Measurements from ENCODE around the gene UTP14C. TPM values are rescaled to one million over a fixed set of nuclear protein-coding genes. Genes with fewer than 3 reads are reported as not detected.
A peak's percentile ranks its signal among the peaks of the same experiment; 100 is the strongest.

The UTP14C gene
- total RNA-seq, 1 experiment from 2014 or later: 10.1 TPM

- Histone ChIP-seq H2AFZ (ENCODE audit: low read length) (no peak overlapping the region), H3K9ac (ENCODE audit: low read length) (no peak overlapping the region), H4K20me1 (ENCODE audit: insufficient read depth, low read depth, low read length) (no peaks in the 10 kb centered on the region), H3K4me2 (ENCODE audit: low read depth, low read length, poor library complexity, severe bottlenecking) (no peak overlapping the region), H3K79me2 (ENCODE audit: low read length) (no peaks in the 10 kb centered on the region), H3K4me3 (ENCODE audit: low read length) (no peak overlapping the region), H3K36me3 (ENCODE audit: insufficient read depth, low read length) (no peaks in the 10 kb centered on the region), H3K27ac (ENCODE audit: low read length) (no peak overlapping the region), H3K9me2 (replicated peaks; ENCODE audit: insufficient read depth, low read length) (no peaks in the 10 kb centered on the region), H3K4me1 (ENCODE audit: low read length) (peaks cover 8% of the 10 kb centered on the region), H3K27me3 (ENCODE audit: low read length) (no peaks in the 10 kb centered on the region), H3K9me3 (ENCODE audit: low read length) (no peaks in the 10 kb centered on the region)
- DNase-seq: no peak
Observed at GRCh38 chr13:51998723-51999509, 25.6 kb upstream of the UTP14C start.

- Histone ChIP-seq H3K27me3 (ENCODE audit: low read length) (no peaks in the 10 kb centered on the region), H2AFZ (ENCODE audit: low read length) (no peak overlapping the region), H3K4me1 (ENCODE audit: low read length) (peaks cover 8% of the 10 kb centered on the region), H3K79me2 (ENCODE audit: low read length) (no peaks in the 10 kb centered on the region), H3K9me3 (ENCODE audit: low read length) (no peaks in the 10 kb centered on the region), H3K36me3 (ENCODE audit: insufficient read depth, low read length) (no peaks in the 10 kb centered on the region), H3K9ac (ENCODE audit: low read length) (no peak overlapping the region), H4K20me1 (ENCODE audit: insufficient read depth, low read depth, low read length) (no peaks in the 10 kb centered on the region), H3K27ac (ENCODE audit: low read length) (no peak overlapping the region), H3K4me2 (ENCODE audit: low read depth, low read length, poor library complexity, severe bottlenecking) (no peak overlapping the region), H3K9me2 (replicated peaks; ENCODE audit: insufficient read depth, low read length) (no peaks in the 10 kb centered on the region), H3K4me3 (ENCODE audit: low read length) (no peak overlapping the region)
- DNase-seq: no peak
Observed at GRCh38 chr13:51999510-51999911, 25.0 kb upstream of the UTP14C start.

- Histone ChIP-seq H3K36me3 (ENCODE audit: insufficient read depth, low read length) (no peaks in the 10 kb centered on the region), H3K4me3 (ENCODE audit: low read length) (no peak overlapping the region), H4K20me1 (ENCODE audit: insufficient read depth, low read depth, low read length) (no peaks in the 10 kb centered on the region), H3K4me1 (ENCODE audit: low read length) (peaks cover 8% of the 10 kb centered on the region), H3K27me3 (ENCODE audit: low read length) (no peaks in the 10 kb centered on the region), H3K9me2 (replicated peaks; ENCODE audit: insufficient read depth, low read length) (no peaks in the 10 kb centered on the region), H3K9me3 (ENCODE audit: low read length) (no peaks in the 10 kb centered on the region), H3K4me2 (ENCODE audit: low read depth, low read length, poor library complexity, severe bottlenecking) (no peak overlapping the region), H3K27ac (ENCODE audit: low read length) (no peak overlapping the region), H3K79me2 (ENCODE audit: low read length) (no peaks in the 10 kb centered on the region), H2AFZ (ENCODE audit: low read length) (no peak overlapping the region), H3K9ac (ENCODE audit: low read length) (no peak overlapping the region)
- DNase-seq: no peak
Observed at GRCh38 chr13:51999921-52000320, 24.6 kb upstream of the UTP14C start.

DNA sequence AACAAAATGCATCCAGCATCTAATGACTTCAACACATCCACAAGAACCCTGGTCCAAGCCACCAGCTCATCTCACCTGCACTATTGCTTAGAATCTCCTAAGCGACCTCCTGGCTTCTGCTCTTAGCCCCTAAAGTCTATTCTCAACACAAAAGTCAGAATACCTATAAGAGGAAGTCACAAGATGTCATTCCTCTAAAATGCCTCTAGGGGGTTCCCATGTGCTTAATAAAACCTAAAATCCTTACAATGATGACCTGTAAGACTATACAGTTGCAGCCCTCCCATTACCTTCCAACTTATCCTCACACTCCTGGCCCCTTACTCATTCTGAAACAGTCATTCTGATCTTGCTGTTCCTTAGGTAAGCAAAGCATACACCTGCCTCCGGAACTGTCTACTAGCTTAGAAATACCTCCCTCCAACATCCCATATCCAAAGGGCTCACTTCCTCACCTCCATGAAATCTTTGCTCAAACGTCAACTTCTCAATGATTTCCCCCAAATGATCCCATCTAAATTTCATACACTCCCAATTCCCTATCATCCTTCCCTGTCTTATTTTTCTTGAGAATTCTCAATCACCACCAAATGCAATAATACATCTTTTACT lies 23.3 kb upstream of the UTP14C start:
- H3K4me3 ChIP-seq (ENCODE audit: low read length): no peak overlapping the region
- DNase-seq: peak; percentile 80
- H3K4me1 ChIP-seq (ENCODE audit: low read length): peaks cover 8% of the 10 kb centered on the region

GRCh38 chr13:52002361-52002760 lies 22.1 kb upstream of the UTP14C start:
- Histone ChIP-seq H2AFZ (ENCODE audit: low read length) (no peak overlapping the region), H3K79me2 (ENCODE audit: low read length) (no peaks in the 10 kb centered on the region), H3K27me3 (ENCODE audit: low read length) (no peaks in the 10 kb centered on the region)

More for the DNA sequence above, 23.3 kb upstream of the UTP14C start:
- Histone ChIP-seq H3K9ac (ENCODE audit: low read length) (no peak overlapping the region), H3K9me2 (replicated peaks; ENCODE audit: insufficient read depth, low read length) (no peaks in the 10 kb centered on the region), H3K79me2 (ENCODE audit: low read length) (no peaks in the 10 kb centered on the region), H3K4me2 (ENCODE audit: low read depth, low read length, poor library complexity, severe bottlenecking) (no peak overlapping the region), H4K20me1 (ENCODE audit: insufficient read depth, low read depth, low read length) (no peaks in the 10 kb centered on the region), H3K27ac (ENCODE audit: low read length) (no peak overlapping the region), H3K9me3 (ENCODE audit: low read length) (no peaks in the 10 kb centered on the region), H3K36me3 (ENCODE audit: insufficient read depth, low read length) (no peaks in the 10 kb centered on the region), H2AFZ (ENCODE audit: low read length) (no peak overlapping the region), H3K27me3 (ENCODE audit: low read length) (no peaks in the 10 kb centered on the region)

DNA sequence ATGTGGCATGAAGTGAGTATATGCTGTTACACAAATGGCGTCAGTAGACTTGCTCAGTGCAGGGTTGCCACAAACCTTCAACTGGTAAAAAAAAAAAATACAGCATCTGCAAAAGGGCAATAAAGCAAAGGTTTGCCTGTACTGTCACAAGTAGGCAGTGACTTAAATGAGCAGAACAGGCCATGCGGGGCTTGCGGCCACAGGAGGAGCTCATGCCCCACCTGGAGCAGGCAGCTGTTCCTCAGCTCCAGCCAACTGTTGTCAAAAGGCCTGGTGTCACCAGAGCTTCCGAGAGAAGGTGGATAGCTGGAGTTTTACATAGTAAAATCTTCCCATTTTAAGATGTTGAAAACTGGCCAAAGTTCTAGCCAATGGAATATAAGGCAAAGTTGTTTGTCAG lies 20.9 kb upstream of the UTP14C start:
- DNase-seq: no peak
- Histone ChIP-seq H3K79me2 (ENCODE audit: low read length) (no peaks in the 10 kb centered on the region), H3K36me3 (ENCODE audit: insufficient read depth, low read length) (no peaks in the 10 kb centered on the region), H3K4me2 (ENCODE audit: low read depth, low read length, poor library complexity, severe bottlenecking) (no peak overlapping the region), H3K9ac (ENCODE audit: low read length) (no peak overlapping the region), H3K27ac (ENCODE audit: low read length) (no peak overlapping the region), H3K9me2 (replicated peaks; ENCODE audit: insufficient read depth, low read length) (no peaks in the 10 kb centered on the region), H3K27me3 (ENCODE audit: low read length) (no peaks in the 10 kb centered on the region), H4K20me1 (ENCODE audit: insufficient read depth, low read depth, low read length) (no peaks in the 10 kb centered on the region), H3K4me1 (ENCODE audit: low read length) (peaks cover 2% of the 10 kb centered on the region), H2AFZ (ENCODE audit: low read length) (no peak overlapping the region), H3K4me3 (ENCODE audit: low read length) (no peak overlapping the region), H3K9me3 (ENCODE audit: low read length) (no peaks in the 10 kb centered on the region)

More at GRCh38 chr13:52002361-52002760, 22.1 kb upstream of the UTP14C start:
- no peak overlapping the region for H3K9ac ChIP-seq (ENCODE audit: low read length)
- no peak overlapping the region for H3K4me2 ChIP-seq (ENCODE audit: low read depth, low read length, poor library complexity, severe bottlenecking)
- H3K4me1 ChIP-seq (ENCODE audit: low read length): peaks cover 8% of the 10 kb centered on the region
- no peaks in the 10 kb centered on the region for H3K9me3 ChIP-seq (ENCODE audit: low read length)
- H3K4me3 ChIP-seq (ENCODE audit: low read length): no peak overlapping the region
- no peaks in the 10 kb centered on the region for H4K20me1 ChIP-seq (ENCODE audit: insufficient read depth, low read depth, low read length)
- no peaks in the 10 kb centered on the region for H3K36me3 ChIP-seq (ENCODE audit: insufficient read depth, low read length)
- no peaks in the 10 kb centered on the region for H3K9me2 ChIP-seq (replicated peaks; ENCODE audit: insufficient read depth, low read length)
- no peak overlapping the region for H3K27ac ChIP-seq (ENCODE audit: low read length)
- DNase-seq: no peak

DNA sequence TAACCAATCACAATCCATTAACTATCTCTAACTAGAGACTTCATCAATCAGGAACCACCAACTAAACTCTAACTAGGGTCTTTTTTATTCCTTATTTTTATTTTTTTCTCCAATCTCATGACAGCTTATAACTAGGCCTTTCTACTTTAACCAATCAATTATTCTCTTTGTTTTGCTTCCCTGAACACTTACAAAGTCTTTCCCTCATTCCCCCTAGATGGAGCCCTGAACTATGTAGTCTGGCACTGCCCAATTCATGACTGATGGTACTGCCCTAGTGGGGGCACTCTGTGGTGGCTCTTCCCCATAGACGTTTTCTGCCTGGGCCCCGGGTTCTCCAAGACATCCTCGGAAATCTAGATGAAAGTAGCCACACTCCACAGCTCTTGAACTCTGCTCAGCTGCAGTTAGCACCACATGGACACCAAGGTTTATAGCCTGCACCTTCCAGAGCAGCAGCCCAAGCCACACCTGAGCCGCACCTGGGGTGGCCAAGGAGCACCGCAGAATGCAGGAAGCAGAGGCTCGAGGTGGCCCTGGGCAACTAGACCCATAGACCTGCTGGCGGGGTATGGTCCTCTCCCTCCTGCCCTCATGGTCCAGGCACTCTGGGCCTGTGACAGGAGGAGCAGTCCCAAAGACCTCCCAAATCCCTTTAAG lies 19.9 kb upstream of the UTP14C start:
- H3K9me3 ChIP-seq (ENCODE audit: low read length): no peaks in the 10 kb centered on the region
- H3K27me3 ChIP-seq (ENCODE audit: low read length): no peaks in the 10 kb centered on the region
- no peak overlapping the region for H2AFZ ChIP-seq (ENCODE audit: low read length)
- H3K9me2 ChIP-seq (replicated peaks; ENCODE audit: insufficient read depth, low read length): no peaks in the 10 kb centered on the region
- no peak overlapping the region for H3K9ac ChIP-seq (ENCODE audit: low read length)
- H3K27ac ChIP-seq (ENCODE audit: low read length): no peak overlapping the region
- no peaks in the 10 kb centered on the region for H4K20me1 ChIP-seq (ENCODE audit: insufficient read depth, low read depth, low read length)
- H3K4me2 ChIP-seq (ENCODE audit: low read depth, low read length, poor library complexity, severe bottlenecking): no peak overlapping the region
- DNase-seq: no peak
- H3K4me1 ChIP-seq (ENCODE audit: low read length): no peaks in the 10 kb centered on the region
- no peaks in the 10 kb centered on the region for H3K79me2 ChIP-seq (ENCODE audit: low read length)
- no peaks in the 10 kb centered on the region for H3K36me3 ChIP-seq (ENCODE audit: insufficient read depth, low read length)
- H3K4me3 ChIP-seq (ENCODE audit: low read length): no peak overlapping the region

- Histone ChIP-seq H3K79me2 (ENCODE audit: low read length) (no peaks in the 10 kb centered on the region), H3K4me3 (ENCODE audit: low read length) (no peak overlapping the region), H2AFZ (ENCODE audit: low read length) (no peak overlapping the region), H3K36me3 (ENCODE audit: insufficient read depth, low read length) (no peaks in the 10 kb centered on the region), H3K9ac (ENCODE audit: low read length) (no peak overlapping the region), H3K27me3 (ENCODE audit: low read length) (no peaks in the 10 kb centered on the region), H3K27ac (ENCODE audit: low read length) (no peak overlapping the region), H3K9me3 (ENCODE audit: low read length) (no peaks in the 10 kb centered on the region), H3K4me1 (ENCODE audit: low read length) (peaks cover 1% of the 10 kb centered on the region; the same call in 1 of the 2 replicates), H3K4me2 (ENCODE audit: low read depth, low read length, poor library complexity, severe bottlenecking) (no peak overlapping the region), H4K20me1 (ENCODE audit: insufficient read depth, low read depth, low read length) (no peaks in the 10 kb centered on the region), H3K9me2 (replicated peaks; ENCODE audit: insufficient read depth, low read length) (no peaks in the 10 kb centered on the region)
- no peak for DNase-seq
Observed at GRCh38 chr13:52005841-52006522, 18.5 kb upstream of the UTP14C start.
